Measurements from ENCODE around the gene LHPP.

DNA sequence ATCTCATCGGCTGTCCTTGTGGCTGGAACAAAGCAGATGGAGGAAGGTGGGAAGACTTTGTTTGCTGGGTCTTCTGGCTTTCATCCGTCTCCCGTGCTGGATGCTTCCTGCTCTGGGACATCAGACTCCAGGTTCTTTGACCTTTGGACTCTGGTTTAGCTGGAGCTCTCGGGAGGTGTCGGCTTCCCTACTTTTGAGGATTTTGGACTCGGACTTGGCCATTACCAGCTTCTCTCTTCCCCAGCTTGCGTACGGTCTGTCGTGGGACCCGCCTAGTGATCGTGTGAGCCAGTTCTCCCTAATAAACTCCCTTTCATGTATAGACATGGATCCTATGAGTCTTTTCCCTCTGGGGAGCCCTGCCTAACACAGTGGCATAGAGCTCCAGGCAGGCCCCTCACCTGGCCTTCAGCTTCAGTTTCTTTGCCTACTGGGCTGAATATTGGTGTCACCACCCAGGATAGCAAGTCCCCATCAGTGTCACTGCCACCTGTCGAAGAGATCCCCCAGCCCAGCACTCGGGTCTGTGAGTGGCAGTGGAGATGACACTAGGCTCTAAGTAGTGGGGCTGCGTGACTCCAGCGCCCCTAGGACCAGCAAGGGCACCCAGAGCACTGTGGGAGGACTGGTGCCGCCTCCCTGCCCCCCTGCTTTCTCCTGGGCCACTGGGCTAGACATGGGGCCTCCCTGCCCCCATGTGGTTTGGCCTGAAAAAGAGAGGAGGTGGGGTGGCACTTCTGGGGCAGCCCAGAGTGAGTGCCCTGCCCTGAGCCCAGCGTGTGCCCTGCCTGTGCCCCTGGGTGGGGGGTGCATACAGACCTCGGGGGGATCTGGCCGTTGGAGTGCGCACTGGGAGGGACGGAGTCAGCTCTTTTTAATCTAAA lies 135.6 kb downstream of the LHPP start:
- TF ChIP-seq, protein P1, sequence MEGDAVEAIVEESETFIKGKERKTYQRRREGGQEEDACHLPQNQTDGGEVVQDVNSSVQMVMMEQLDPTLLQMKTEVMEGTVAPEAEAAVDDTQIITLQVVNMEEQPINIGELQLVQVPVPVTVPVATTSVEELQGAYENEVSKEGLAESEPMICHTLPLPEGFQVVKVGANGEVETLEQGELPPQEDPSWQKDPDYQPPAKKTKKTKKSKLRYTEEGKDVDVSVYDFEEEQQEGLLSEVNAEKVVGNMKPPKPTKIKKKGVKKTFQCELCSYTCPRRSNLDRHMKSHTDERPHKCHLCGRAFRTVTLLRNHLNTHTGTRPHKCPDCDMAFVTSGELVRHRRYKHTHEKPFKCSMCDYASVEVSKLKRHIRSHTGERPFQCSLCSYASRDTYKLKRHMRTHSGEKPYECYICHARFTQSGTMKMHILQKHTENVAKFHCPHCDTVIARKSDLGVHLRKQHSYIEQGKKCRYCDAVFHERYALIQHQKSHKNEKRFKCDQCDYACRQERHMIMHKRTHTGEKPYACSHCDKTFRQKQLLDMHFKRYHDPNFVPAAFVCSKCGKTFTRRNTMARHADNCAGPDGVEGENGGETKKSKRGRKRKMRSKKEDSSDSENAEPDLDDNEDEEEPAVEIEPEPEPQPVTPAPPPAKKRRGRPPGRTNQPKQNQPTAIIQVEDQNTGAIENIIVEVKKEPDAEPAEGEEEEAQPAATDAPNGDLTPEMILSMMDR (conservative IDR thresholded peaks at IDR 0.05; ENCODE audit: low read depth in 2 of 2): no peak
- no peak for TF ChIP-seq EZH2 (IDR thresholded peaks at IDR 0.05; ENCODE audit: low read depth, unreplicated experiment)
- TF ChIP-seq POLR2AphosphoS5 (IDR thresholded peaks at IDR 0.05; ENCODE audit: low read depth): no peak
- TF ChIP-seq ZNF114 (CRISPR knock-in tag; IDR thresholded peaks at IDR 0.05): no peak
- no peak for TF ChIP-seq CREB1 (CRISPR knock-in tag; IDR thresholded peaks at IDR 0.05; ENCODE audit: low read depth)
- TF ChIP-seq JUNB (IDR thresholded peaks at IDR 0.05; ENCODE audit: unreplicated experiment): no peak
- TF ChIP-seq, protein P2, sequence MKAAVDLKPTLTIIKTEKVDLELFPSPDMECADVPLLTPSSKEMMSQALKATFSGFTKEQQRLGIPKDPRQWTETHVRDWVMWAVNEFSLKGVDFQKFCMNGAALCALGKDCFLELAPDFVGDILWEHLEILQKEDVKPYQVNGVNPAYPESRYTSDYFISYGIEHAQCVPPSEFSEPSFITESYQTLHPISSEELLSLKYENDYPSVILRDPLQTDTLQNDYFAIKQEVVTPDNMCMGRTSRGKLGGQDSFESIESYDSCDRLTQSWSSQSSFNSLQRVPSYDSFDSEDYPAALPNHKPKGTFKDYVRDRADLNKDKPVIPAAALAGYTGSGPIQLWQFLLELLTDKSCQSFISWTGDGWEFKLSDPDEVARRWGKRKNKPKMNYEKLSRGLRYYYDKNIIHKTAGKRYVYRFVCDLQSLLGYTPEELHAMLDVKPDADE (IDR thresholded peaks at IDR 0.05): no peak
- TF ChIP-seq, protein P3, sequence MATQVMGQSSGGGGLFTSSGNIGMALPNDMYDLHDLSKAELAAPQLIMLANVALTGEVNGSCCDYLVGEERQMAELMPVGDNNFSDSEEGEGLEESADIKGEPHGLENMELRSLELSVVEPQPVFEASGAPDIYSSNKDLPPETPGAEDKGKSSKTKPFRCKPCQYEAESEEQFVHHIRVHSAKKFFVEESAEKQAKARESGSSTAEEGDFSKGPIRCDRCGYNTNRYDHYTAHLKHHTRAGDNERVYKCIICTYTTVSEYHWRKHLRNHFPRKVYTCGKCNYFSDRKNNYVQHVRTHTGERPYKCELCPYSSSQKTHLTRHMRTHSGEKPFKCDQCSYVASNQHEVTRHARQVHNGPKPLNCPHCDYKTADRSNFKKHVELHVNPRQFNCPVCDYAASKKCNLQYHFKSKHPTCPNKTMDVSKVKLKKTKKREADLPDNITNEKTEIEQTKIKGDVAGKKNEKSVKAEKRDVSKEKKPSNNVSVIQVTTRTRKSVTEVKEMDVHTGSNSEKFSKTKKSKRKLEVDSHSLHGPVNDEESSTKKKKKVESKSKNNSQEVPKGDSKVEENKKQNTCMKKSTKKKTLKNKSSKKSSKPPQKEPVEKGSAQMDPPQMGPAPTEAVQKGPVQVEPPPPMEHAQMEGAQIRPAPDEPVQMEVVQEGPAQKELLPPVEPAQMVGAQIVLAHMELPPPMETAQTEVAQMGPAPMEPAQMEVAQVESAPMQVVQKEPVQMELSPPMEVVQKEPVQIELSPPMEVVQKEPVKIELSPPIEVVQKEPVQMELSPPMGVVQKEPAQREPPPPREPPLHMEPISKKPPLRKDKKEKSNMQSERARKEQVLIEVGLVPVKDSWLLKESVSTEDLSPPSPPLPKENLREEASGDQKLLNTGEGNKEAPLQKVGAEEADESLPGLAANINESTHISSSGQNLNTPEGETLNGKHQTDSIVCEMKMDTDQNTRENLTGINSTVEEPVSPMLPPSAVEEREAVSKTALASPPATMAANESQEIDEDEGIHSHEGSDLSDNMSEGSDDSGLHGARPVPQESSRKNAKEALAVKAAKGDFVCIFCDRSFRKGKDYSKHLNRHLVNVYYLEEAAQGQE (IDR thresholded peaks at IDR 0.05; ENCODE audit: unreplicated experiment): no peak
- TF ChIP-seq NANOG (IDR thresholded peaks at IDR 0.05; ENCODE audit: borderline replicate concordance): no peak
- no peak for TF ChIP-seq STAT1 (IDR thresholded peaks at IDR 0.05; ENCODE audit: unreplicated experiment)
- no peak for TF ChIP-seq EZH2phosphoT487 (IDR thresholded peaks at IDR 0.05; ENCODE audit: unreplicated experiment)
- TF ChIP-seq ZNF331 (CRISPR knock-in tag; IDR thresholded peaks at IDR 0.05; ENCODE audit: low read depth): no peak

All from GM23338 (cell line).